Right lobe of liver (tissue), 4 donors: ENCODE results near the gene USP22.

Experiments used
- POLR2A ChIP-seq: fragments of 450-650 bp; IDR thresholded peaks from one replicate; pipeline ENCODE4 v1.6.1; 2017; ENCODE audit warnings: antibody characterized with exemption, mild to moderate bottlenecking
- TF ChIP-seq, protein P1 (sequence below), 4 donors: fragments of 200-600 bp in 3 of 4; fragments of 450-650 bp in 1 of 4; IDR thresholded peaks; one replicate each; pipeline versions ENCODE4 v1.5.1 to v1.8.0; 2016 to 2022; ENCODE audit warnings: antibody characterized with exemption in 4 of 4, mild to moderate bottlenecking in 2 of 4
- donor health status: DM: no; HTN: no; CAD: no.
- donor health status: DM: no; HTN: no; CAD: no.
- donor health status: DM: no; HTN: yes; CAD: no.

DNA sequence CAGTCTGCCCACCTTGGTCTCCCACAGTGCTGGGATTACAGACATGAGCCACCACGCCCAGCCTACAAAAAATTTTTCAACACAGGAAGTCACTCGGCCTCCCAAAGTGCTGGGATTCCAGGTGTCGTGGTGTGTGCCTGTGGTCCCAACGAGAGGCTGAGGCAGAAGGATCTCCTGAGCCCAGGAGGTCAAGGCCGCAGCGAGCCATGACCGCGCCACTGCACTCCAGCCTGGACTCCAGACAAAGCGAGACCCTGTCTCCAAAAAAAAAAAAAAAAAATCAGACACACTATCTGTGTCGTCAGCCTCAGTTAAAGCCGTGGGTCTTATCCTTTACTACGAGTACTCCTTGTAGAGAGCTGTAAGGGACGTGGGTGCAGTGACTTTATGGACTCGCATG, 15.8 kb downstream of the USP22 start:
- TF ChIP-seq, protein P1, sequence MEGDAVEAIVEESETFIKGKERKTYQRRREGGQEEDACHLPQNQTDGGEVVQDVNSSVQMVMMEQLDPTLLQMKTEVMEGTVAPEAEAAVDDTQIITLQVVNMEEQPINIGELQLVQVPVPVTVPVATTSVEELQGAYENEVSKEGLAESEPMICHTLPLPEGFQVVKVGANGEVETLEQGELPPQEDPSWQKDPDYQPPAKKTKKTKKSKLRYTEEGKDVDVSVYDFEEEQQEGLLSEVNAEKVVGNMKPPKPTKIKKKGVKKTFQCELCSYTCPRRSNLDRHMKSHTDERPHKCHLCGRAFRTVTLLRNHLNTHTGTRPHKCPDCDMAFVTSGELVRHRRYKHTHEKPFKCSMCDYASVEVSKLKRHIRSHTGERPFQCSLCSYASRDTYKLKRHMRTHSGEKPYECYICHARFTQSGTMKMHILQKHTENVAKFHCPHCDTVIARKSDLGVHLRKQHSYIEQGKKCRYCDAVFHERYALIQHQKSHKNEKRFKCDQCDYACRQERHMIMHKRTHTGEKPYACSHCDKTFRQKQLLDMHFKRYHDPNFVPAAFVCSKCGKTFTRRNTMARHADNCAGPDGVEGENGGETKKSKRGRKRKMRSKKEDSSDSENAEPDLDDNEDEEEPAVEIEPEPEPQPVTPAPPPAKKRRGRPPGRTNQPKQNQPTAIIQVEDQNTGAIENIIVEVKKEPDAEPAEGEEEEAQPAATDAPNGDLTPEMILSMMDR (IDR thresholded peaks at IDR 0.05): no peak
- TF ChIP-seq POLR2A: no peak
